Ramos (cell line): Measurements from ENCODE around the gene SWSAP1.
"Not testable (repeated sequence)": the region's sequence is repeated elsewhere in the genome, so short reads cannot be mapped to it uniquely, and the experiment has no call there.

Source experiments
- in situ Hi-C: fragments of 300-500 bp; cut with MboI; formaldehyde crosslinking; loops from one replicate; pipeline ENCODE4 v1.14.3; 2022; ENCODE audit warnings: low sequenced_read_pairs; ENCODE audit not compliant: unreplicated experiment

Gene SWSAP1

GRCh38 chr19:11405846-11406643, 31.6 kb downstream of the SWSAP1 start:
- in situ Hi-C loops: no loop called here

GRCh38 chr19:11406703-11407236, 32.3 kb downstream of the SWSAP1 start:
- in situ Hi-C loops: not testable (repeated sequence)

GRCh38 chr19:11408591-11408990, 34.1 kb downstream of the SWSAP1 start:
- in situ Hi-C loops: no loop called here

GRCh38 chr19:11410682-11411081, 36.2 kb downstream of the SWSAP1 start:
- in situ Hi-C loops: no loop called here

- in situ Hi-C loops: no loop called here
Observed at GRCh38 chr19:11414544-11414943, 40.1 kb downstream of the SWSAP1 start.

GRCh38 chr19:11416346-11417052, 42.0 kb downstream of the SWSAP1 start:
- in situ Hi-C loops: no loop called here

GRCh38 chr19:11418094-11418548, 43.7 kb downstream of the SWSAP1 start:
- in situ Hi-C loops: no loop called here

GRCh38 chr19:11418549-11419506, 44.4 kb downstream of the SWSAP1 start, which contains the start of gene RGL3:
RGL3 (minus strand) TSS chr19:11419314; CDS start chr19:11419278, 36 bp downstream.
- in situ Hi-C loops: no loop called here

- in situ Hi-C loops: no loop called here
Observed at GRCh38 chr19:11420429-11421370, 46.2 kb downstream of the SWSAP1 start.

GRCh38 chr19:11421371-11422098, 47.1 kb downstream of the SWSAP1 start:
- in situ Hi-C loops: no loop called here

GRCh38 chr19:11422163-11423065, 47.9 kb downstream of the SWSAP1 start:
- in situ Hi-C loops: no loop called here

- in situ Hi-C loops: no loop called here
Observed at GRCh38 chr19:11423164-11423790, 48.8 kb downstream of the SWSAP1 start.

GRCh38 chr19:11423791-11424181, 49.3 kb downstream of the SWSAP1 start:
- in situ Hi-C loops: no loop called here
